HG02885 (cell line): Measurements from ENCODE around the gene POMT1.

ENCODE experiments used
- ATAC-seq: cut with Tn5 transposase; IDR thresholded peaks from one replicate; pipeline ENCODE4 v1.9.1; 2021; ENCODE audit warnings: mild to moderate bottlenecking; ENCODE audit not compliant: unreplicated experiment, poor library complexity

POMT1 gene

GRCh38 chr9:131523086-131523388 is 20.3 kb downstream of the POMT1 start:
- no peak for ATAC-seq

- ATAC-seq = no peak
Measured at GRCh38 chr9:131523451-131524435, 21.0 kb downstream of the POMT1 start.

GRCh38 chr9:131524665-131525315 is 22.1 kb downstream of the POMT1 start:
- no peak for ATAC-seq

GRCh38 chr9:131525643-131526565 is 23.2 kb downstream of the POMT1 start:
- ATAC-seq = no peak

GRCh38 chr9:131528186-131528585 is 25.5 kb downstream of the POMT1 start:
- no peak for ATAC-seq

- ATAC-seq = no peak
Measured at GRCh38 chr9:131528886-131529505, 26.3 kb downstream of the POMT1 start.

- ATAC-seq = no peak
Measured at GRCh38 chr9:131529597-131530545, 27.2 kb downstream of the POMT1 start.

GRCh38 chr9:131530546-131530919 is 27.8 kb downstream of the POMT1 start:
- ATAC-seq = peak; percentile 27

GRCh38 chr9:131530920-131531832 is 28.5 kb downstream of the POMT1 start, which contains the start of gene UCK1:
Gene UCK1 (minus strand): TSS chr9:131531263. CDS start chr9:131531174, 89 bp downstream.
- ATAC-seq = peak; percentile 84

- ATAC-seq = no peak
Measured at GRCh38 chr9:131534721-131535237, 32.1 kb downstream of the POMT1 start.

- ATAC-seq = no peak
Measured at GRCh38 chr9:131537946-131538345, 35.2 kb downstream of the POMT1 start.

GRCh38 chr9:131539223-131539923 is 36.7 kb downstream of the POMT1 start:
- no peak for ATAC-seq

- no peak for ATAC-seq
Measured at GRCh38 chr9:131543141-131543540, 40.4 kb downstream of the POMT1 start.

- no peak for ATAC-seq
Measured at GRCh38 chr9:131545003-131545785, 42.5 kb downstream of the POMT1 start, which contains the start of gene PRRT1B. Gene PRRT1B (plus strand): TSS chr9:131545523. CDS start chr9:131545616, 93 bp downstream.

- ATAC-seq = no peak
Measured at GRCh38 chr9:131545786-131546335, 43.1 kb downstream of the POMT1 start.
